H9 (cell line): ENCODE data around the gene KIF23. TPM values are rescaled to one million over a fixed set of nuclear protein-coding genes. Genes with fewer than 3 reads are reported as not detected.

ENCODE experiments used
- DNase-seq: peaks from one replicate; pipeline ENCODE4 v3.0.0-alpha.2; 2017
- H2AFZ ChIP-seq: one replicate; pipeline ENCODE4 v1.6.1; 2013; ENCODE audit warnings: mild to moderate bottlenecking, low read length, control low read depth, moderate library complexity
- H2AK5ac ChIP-seq: 2 replicates; pipeline ENCODE4 v1.6.1; 2013; ENCODE audit warnings: low read length, control low read depth, mixed read lengths; ENCODE audit not compliant: insufficient read length
- H2BK120ac ChIP-seq: one replicate; pipeline ENCODE4 v1.6.1; 2013; ENCODE audit warnings: low read depth, mild to moderate bottlenecking, low read length, control low read depth, inconsistent platforms; ENCODE audit not compliant: poor library complexity, severe bottlenecking
- H2BK12ac ChIP-seq: 2 replicates; pipeline ENCODE4 v1.6.1; 2013; ENCODE audit warnings: low read length, control low read depth, mixed read lengths, low read depth; ENCODE audit not compliant: insufficient read length
- H2BK15ac ChIP-seq: 2 replicates; pipeline ENCODE4 v1.6.1; 2013; ENCODE audit warnings: low read depth, low read length, control low read depth
- H2BK20ac ChIP-seq: one replicate; pipeline ENCODE4 v1.6.1; 2013; ENCODE audit warnings: low read depth, mild to moderate bottlenecking, low read length, control low read depth, inconsistent platforms; ENCODE audit not compliant: poor library complexity, severe bottlenecking
- H2BK5ac ChIP-seq: 2 replicates; pipeline ENCODE4 v1.6.1; 2013; ENCODE audit warnings: low read length, control low read depth, mixed read lengths; ENCODE audit not compliant: insufficient read length
- H3K14ac ChIP-seq: 2 replicates; pipeline ENCODE4 v1.6.1; 2013; ENCODE audit warnings: low read length, control low read depth; ENCODE audit not compliant: insufficient read depth
- H3K18ac ChIP-seq: 2 replicates; pipeline ENCODE4 v1.6.1; 2013; ENCODE audit warnings: low read depth, mild to moderate bottlenecking, mixed read lengths, low read length, control low read depth; ENCODE audit not compliant: insufficient read length
- H3K23ac ChIP-seq: 2 replicates; pipeline ENCODE4 v1.6.1; 2013; ENCODE audit warnings: low read length, control low read depth, mixed read lengths, low read depth; ENCODE audit not compliant: insufficient read length
- H3K23me2 ChIP-seq: 2 replicates; pipeline ENCODE4 v1.6.1; 2013; ENCODE audit warnings: low read depth, mild to moderate bottlenecking, mixed read lengths, low read length, control low read depth; ENCODE audit not compliant: insufficient read length, poor library complexity, severe bottlenecking
- H3K27ac ChIP-seq: 2 replicates; pipeline ENCODE4 v1.5.1; 2013; ENCODE audit warnings: low read length, control low read depth, mixed read lengths, low read depth; ENCODE audit not compliant: insufficient read length
- H3K27me3 ChIP-seq: 2 replicates; pipeline ENCODE4 v1.6.1; 2013; ENCODE audit warnings: low read length, control low read depth, inconsistent platforms; ENCODE audit not compliant: insufficient read depth
- H3K4ac ChIP-seq: 2 replicates; pipeline ENCODE4 v1.6.1; 2013; ENCODE audit warnings: low read depth, mild to moderate bottlenecking, control low read depth, inconsistent platforms, low read length, moderate library complexity
- H3K4me1 ChIP-seq: 2 replicates; pipeline ENCODE4 v1.6.1; 2013; ENCODE audit warnings: low read length, control low read depth, inconsistent platforms; ENCODE audit not compliant: insufficient read depth
- H3K4me2 ChIP-seq: 2 replicates; pipeline ENCODE4 v1.6.1; 2013; ENCODE audit warnings: low read length, control low read depth, mixed read lengths; ENCODE audit not compliant: insufficient read length, insufficient read depth
- H3K56ac ChIP-seq: 2 replicates; pipeline ENCODE4 v1.6.1; 2013; ENCODE audit warnings: low read depth, mild to moderate bottlenecking, mixed read lengths, low read length, control low read depth; ENCODE audit not compliant: insufficient read length
- H3K79me1 ChIP-seq: 2 replicates; pipeline ENCODE4 v1.6.1; 2013; ENCODE audit warnings: low read depth, mild to moderate bottlenecking, moderate library complexity, low read length, control low read depth, inconsistent platforms; ENCODE audit not compliant: insufficient read depth, poor library complexity, severe bottlenecking
- H3K79me2 ChIP-seq: 2 replicates; pipeline ENCODE4 v1.6.1; 2013; ENCODE audit warnings: low read length, control low read depth, inconsistent platforms; ENCODE audit not compliant: insufficient read depth
- H3K9ac ChIP-seq: 2 replicates; pipeline ENCODE4 v1.6.1; 2013; ENCODE audit warnings: low read length, control low read depth, mixed read lengths; ENCODE audit not compliant: insufficient read length; ENCODE audit errors: extremely low read depth
- H3K9me3 ChIP-seq: one replicate; pipeline ENCODE4 v1.6.1; 2013; ENCODE audit warnings: low read depth, low read length, inconsistent platforms; ENCODE audit not compliant: control insufficient read depth
- H3T11ph ChIP-seq: one replicate; pipeline ENCODE4 v1.6.1; 2013; ENCODE audit warnings: mild to moderate bottlenecking, low read length, control low read depth, inconsistent platforms
- H4K20me1 ChIP-seq: one replicate; pipeline ENCODE4 v1.6.1; 2013; ENCODE audit not compliant: control insufficient read depth, insufficient read length, insufficient read depth
- H4K5ac ChIP-seq: 2 replicates; pipeline ENCODE4 v1.6.1; 2013; ENCODE audit warnings: low read depth, mild to moderate bottlenecking, mixed read lengths, low read length, control low read depth; ENCODE audit not compliant: insufficient read length
- H4K8ac ChIP-seq: replicated peaks from 2 replicates; pipeline ENCODE4 v1.6.1; 2013; ENCODE audit warnings: low read length, control low read depth, mixed read lengths, low read depth; ENCODE audit not compliant: insufficient read length
- H4K91ac ChIP-seq: 2 replicates; pipeline ENCODE4 v1.6.1; 2013; ENCODE audit warnings: low read depth, mild to moderate bottlenecking, moderate library complexity, mixed read lengths, low read length, control low read depth; ENCODE audit not compliant: insufficient read length
- H3K27ac Mint-ChIP-seq, 3 experiments: 2 replicates in 2 of 3; 3 replicates in 1 of 3; pipeline ENCODE4 v1.8.0; 2020 to 2021; ENCODE audit warnings: mixed read lengths in 3 of 3, mild to moderate bottlenecking in 1 of 3, moderate library complexity in 1 of 3
- H3K27me3 Mint-ChIP-seq: 2 replicates; pipeline ENCODE4 v1.8.0; 2021; ENCODE audit warnings: low read depth, mild to moderate bottlenecking, moderate library complexity, mixed read lengths
- H3K36me3 Mint-ChIP-seq, 3 experiments: 2 replicates in 2 of 3; 3 replicates in 1 of 3; pipeline ENCODE4 v1.8.0; 2020 to 2021; ENCODE audit warnings: low read depth in 3 of 3, mixed read lengths in 3 of 3; ENCODE audit not compliant: insufficient read depth in 1 of 3
- H3K4me1 Mint-ChIP-seq, 2 experiments: 2 replicates each; pipeline ENCODE4 v1.8.0; 2020; ENCODE audit warnings: mixed read lengths in 2 of 2
- H3K4me3 Mint-ChIP-seq, 2 experiments: 2 replicates in 1 of 2; 3 replicates in 1 of 2; pipeline ENCODE4 v1.8.0; 2020 to 2021; ENCODE audit warnings: mild to moderate bottlenecking in 2 of 2, mixed read lengths in 2 of 2, moderate library complexity in 1 of 2
- H3K9me3 Mint-ChIP-seq, 2 experiments: 2 replicates in 1 of 2; 3 replicates in 1 of 2; pipeline ENCODE4 v1.8.0; 2020; ENCODE audit warnings: mild to moderate bottlenecking in 2 of 2, mixed read lengths in 2 of 2, moderate library complexity in 1 of 2
- CTCF ChIP-seq: fragments of 200-600 bp; sonication (generic); conservative IDR thresholded peaks from 3 replicates; pipeline ENCODE4 v1.8.0; 2021; ENCODE audit warnings: antibody characterized with exemption, mild to moderate bottlenecking
- WGBS: extraction: QIAGEN DNeasy Blood & Tissue Kit; methylation state at CpG from one replicate; pipeline ENCODE4 v1.1.7; 2013; ENCODE audit warnings: missing lambda C conversion rate, low lambda C conversion rate, mixed read lengths; ENCODE audit not compliant: insufficient read length; ENCODE audit errors: extremely low coverage; 5-methylcytosine and 5-hydroxymethylcytosine counted together
- total RNA-seq: library from RNA; stranded (reverse); gene quantifications from 2 replicates; pipeline ENCODE4 v1.2.1, GENCODE V29; 2021

The KIF23 gene
- total RNA-seq, 1 experiment from 2014 or later: 55.4 TPM

- Histone ChIP-seq H3K9me3 (no peaks in the 10 kb centered on the region), H3K56ac (no peak overlapping the region), H4K8ac (no peak overlapping the region), H3K9ac (no peak overlapping the region), H2AFZ (no peak overlapping the region), H3K4me2 (no peak overlapping the region), H2BK12ac (no peak overlapping the region), H2BK5ac (no peak overlapping the region), H2AK5ac (no peak overlapping the region), H3K14ac (no peak overlapping the region), H3K4me1 (peaks cover 3% of the 10 kb centered on the region; the same call in 1 of the 2 replicates), H3T11ph (no peak overlapping the region), H4K91ac (no peak overlapping the region), H4K5ac (no peak overlapping the region), H3K23ac (no peak overlapping the region), H2BK20ac (no peak overlapping the region), H3K4ac (no peak overlapping the region), H3K79me2 (no peaks in the 10 kb centered on the region), H3K79me1 (no peaks in the 10 kb centered on the region), H4K20me1 (no peaks in the 10 kb centered on the region), H2BK120ac (no peak overlapping the region), H3K27ac (no peak overlapping the region), H3K27me3 (no peaks in the 10 kb centered on the region), H3K23me2 (no peaks in the 10 kb centered on the region), H2BK15ac (no peak overlapping the region), H3K18ac (no peak overlapping the region)
- no peak overlapping the region for H3K27ac Mint-ChIP-seq
- H3K27me3 Mint-ChIP-seq: peaks cover 11% of the 10 kb centered on the region
- DNase-seq: no peak
- no peak overlapping the region for H3K4me3 Mint-ChIP-seq
- TF ChIP-seq CTCF: no peak
- no peaks in the 10 kb centered on the region for H3K9me3 Mint-ChIP-seq
- no peaks in the 10 kb centered on the region for H3K36me3 Mint-ChIP-seq
- H3K4me1 Mint-ChIP-seq: peaks cover 15 to 26% of the 10 kb centered on the region in 2 experiments
- no CpG with 5 or more reads among the region's 5 CpGs for WGBS
Observed at GRCh38 chr15:69395991-69396390, 18.2 kb upstream of the KIF23 start.
